DOHH2 (cell line): ENCODE data around the gene NKX1-2.

Experiments used
- H3F3A ChIP-seq: fragments of 200-600 bp; sonication (generic), shearing (Covaris generic); 2 replicates; pipeline ENCODE4 v1.6.0; 2016; ENCODE audit warnings: antibody characterized with exemption, mild to moderate bottlenecking; ENCODE audit not compliant: control insufficient read depth, insufficient read depth
- H3K27ac ChIP-seq: fragments of 200-600 bp; sonication (generic); 2 replicates; pipeline ENCODE4 v1.5.1; 2014; ENCODE audit warnings: low read depth, mild to moderate bottlenecking, low read length, moderate library complexity
- H3K27me3 ChIP-seq: fragments of 200-600 bp; sonication (generic); 2 replicates; pipeline ENCODE4 v1.6.1; 2014; ENCODE audit warnings: mild to moderate bottlenecking, low read length, mixed read lengths; ENCODE audit not compliant: control insufficient read depth
- H3K36me3 ChIP-seq: fragments of 200-600 bp; sonication (generic); 2 replicates; pipeline ENCODE4 v1.6.1; 2014; ENCODE audit warnings: mild to moderate bottlenecking, low read length, moderate library complexity, mixed read lengths; ENCODE audit not compliant: control insufficient read depth
- H3K4me1 ChIP-seq: fragments of 200-600 bp; sonication (generic); 2 replicates; pipeline ENCODE4 v1.6.1; 2014; ENCODE audit warnings: mild to moderate bottlenecking, low read length, mixed read lengths; ENCODE audit not compliant: control insufficient read depth
- H3K4me2 ChIP-seq: fragments of 200-600 bp; sonication (generic); 2 replicates; pipeline ENCODE4 v1.6.0; 2014; ENCODE audit warnings: mild to moderate bottlenecking, low read length, moderate library complexity
- H3K4me3 ChIP-seq: fragments of 200-600 bp; sonication (generic); 2 replicates; pipeline ENCODE4 v1.5.1; 2014; ENCODE audit warnings: mild to moderate bottlenecking, low read length, mixed read lengths
- H3K79me2 ChIP-seq: fragments of 200-600 bp; sonication (generic); 2 replicates; pipeline ENCODE4 v1.6.1; 2014; ENCODE audit warnings: mild to moderate bottlenecking, low read length, mixed read lengths; ENCODE audit not compliant: control insufficient read depth
- H3K9me2 ChIP-seq: fragments of 200-600 bp; sonication (generic); replicated peaks from 2 replicates; pipeline ENCODE4 v1.6.1; 2014; ENCODE audit warnings: mild to moderate bottlenecking, low read length, mixed read lengths; ENCODE audit not compliant: control insufficient read depth
- H3K9me3 ChIP-seq: fragments of 200-600 bp; sonication (generic); 2 replicates; pipeline ENCODE4 v1.6.1; 2014; ENCODE audit warnings: antibody characterized with exemption, low read length, mixed read lengths; ENCODE audit not compliant: control insufficient read depth, insufficient read depth
- H4K20me1 ChIP-seq: fragments of 200-600 bp; sonication (generic); 2 replicates; pipeline ENCODE4 v1.6.0; 2014; ENCODE audit warnings: low read depth, mild to moderate bottlenecking, antibody characterized with exemption, low read length, moderate library complexity; ENCODE audit not compliant: control insufficient read depth, insufficient read depth
- EZH2phosphoT487 ChIP-seq: fragments of 200-600 bp; sonication (generic); IDR thresholded peaks from 2 replicates; pipeline ENCODE4 v1.6.1; 2017; ENCODE audit warnings: borderline replicate concordance, mild to moderate bottlenecking, antibody characterized with exemption, low read length, moderate library complexity, mixed read lengths
- TF ChIP-seq, protein P1 (sequence below): fragments of 200-600 bp; sonication (generic); IDR thresholded peaks from one replicate; pipeline ENCODE4 v1.5.1; 2014; ENCODE audit warnings: antibody characterized with exemption, mild to moderate bottlenecking, low read depth, low read length; ENCODE audit not compliant: poor library complexity, severe bottlenecking

Gene NKX1-2

DNA sequence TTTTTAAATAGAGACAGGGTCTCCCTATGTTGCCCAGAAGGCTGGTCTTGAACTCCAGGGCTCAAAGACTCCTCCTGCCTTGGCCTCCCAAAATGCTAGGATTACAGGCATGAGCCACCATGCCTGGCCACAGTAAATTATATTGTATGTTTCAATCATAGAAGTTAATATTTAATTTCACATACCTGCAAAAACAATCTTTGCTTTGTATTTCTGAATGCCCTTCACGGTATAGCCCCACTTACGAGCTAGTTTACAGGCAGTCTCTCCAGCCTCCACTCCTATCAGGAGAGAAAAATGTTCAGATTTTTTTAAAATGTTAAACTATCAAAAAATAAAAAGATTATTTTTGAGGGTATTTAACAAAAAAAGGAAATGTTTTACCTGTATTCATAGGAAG is 41.5 kb downstream of the NKX1-2 start:
- Histone ChIP-seq H3K79me2 (peaks cover 4% of the 10 kb centered on the region; the same call in 1 of the 2 replicates), H3K27ac (no peak overlapping the region), H3K4me2 (no peak overlapping the region), H3F3A (no peaks in the 10 kb centered on the region), H3K9me2 (no peaks in the 10 kb centered on the region), H3K36me3 (peaks cover 18% of the 10 kb centered on the region), H3K4me3 (no peak overlapping the region), H4K20me1 (no peaks in the 10 kb centered on the region), H3K27me3 (no peaks in the 10 kb centered on the region), H3K4me1 (peaks cover 6% of the 10 kb centered on the region), H3K9me3 (no peaks in the 10 kb centered on the region)
- no peak for TF ChIP-seq EZH2phosphoT487
- TF ChIP-seq, protein P1, sequence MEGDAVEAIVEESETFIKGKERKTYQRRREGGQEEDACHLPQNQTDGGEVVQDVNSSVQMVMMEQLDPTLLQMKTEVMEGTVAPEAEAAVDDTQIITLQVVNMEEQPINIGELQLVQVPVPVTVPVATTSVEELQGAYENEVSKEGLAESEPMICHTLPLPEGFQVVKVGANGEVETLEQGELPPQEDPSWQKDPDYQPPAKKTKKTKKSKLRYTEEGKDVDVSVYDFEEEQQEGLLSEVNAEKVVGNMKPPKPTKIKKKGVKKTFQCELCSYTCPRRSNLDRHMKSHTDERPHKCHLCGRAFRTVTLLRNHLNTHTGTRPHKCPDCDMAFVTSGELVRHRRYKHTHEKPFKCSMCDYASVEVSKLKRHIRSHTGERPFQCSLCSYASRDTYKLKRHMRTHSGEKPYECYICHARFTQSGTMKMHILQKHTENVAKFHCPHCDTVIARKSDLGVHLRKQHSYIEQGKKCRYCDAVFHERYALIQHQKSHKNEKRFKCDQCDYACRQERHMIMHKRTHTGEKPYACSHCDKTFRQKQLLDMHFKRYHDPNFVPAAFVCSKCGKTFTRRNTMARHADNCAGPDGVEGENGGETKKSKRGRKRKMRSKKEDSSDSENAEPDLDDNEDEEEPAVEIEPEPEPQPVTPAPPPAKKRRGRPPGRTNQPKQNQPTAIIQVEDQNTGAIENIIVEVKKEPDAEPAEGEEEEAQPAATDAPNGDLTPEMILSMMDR, result no peak

DNA sequence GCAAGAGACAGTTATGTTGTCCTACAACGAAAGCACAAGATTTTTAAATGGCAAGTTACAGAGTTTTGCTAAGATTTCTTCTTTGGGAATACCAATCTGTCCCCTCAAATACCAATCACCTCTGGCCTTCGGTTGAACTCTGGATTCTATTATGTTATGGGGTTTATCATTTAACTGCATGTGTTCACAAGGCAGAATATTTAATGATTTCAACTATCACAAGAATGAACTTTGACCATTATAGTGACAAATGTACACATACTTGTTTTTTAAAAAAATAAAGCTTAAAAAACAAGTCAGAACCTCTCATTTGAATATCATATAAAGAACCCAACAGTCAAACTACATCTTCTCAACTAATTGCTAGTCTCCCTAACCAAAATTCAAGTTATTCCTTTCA is 42.4 kb downstream of the NKX1-2 start:
- no peaks in the 10 kb centered on the region for H3K9me2 ChIP-seq
- peaks cover 27% of the 10 kb centered on the region for H3K36me3 ChIP-seq
- no peak overlapping the region for H3K4me3 ChIP-seq
- no peaks in the 10 kb centered on the region; the same call in 1 of the 2 replicates for H3K79me2 ChIP-seq
- no peaks in the 10 kb centered on the region for H3K27me3 ChIP-seq
- H3K4me2 ChIP-seq, result no peak overlapping the region
- H4K20me1 ChIP-seq, result no peaks in the 10 kb centered on the region
- H3K9me3 ChIP-seq, result no peaks in the 10 kb centered on the region
- no peak overlapping the region for H3K27ac ChIP-seq
- H3K4me1 ChIP-seq, result peaks cover 10% of the 10 kb centered on the region
- no peak for TF ChIP-seq EZH2phosphoT487
- TF ChIP-seq, protein P1, result no peak
- no peaks in the 10 kb centered on the region for H3F3A ChIP-seq

DNA sequence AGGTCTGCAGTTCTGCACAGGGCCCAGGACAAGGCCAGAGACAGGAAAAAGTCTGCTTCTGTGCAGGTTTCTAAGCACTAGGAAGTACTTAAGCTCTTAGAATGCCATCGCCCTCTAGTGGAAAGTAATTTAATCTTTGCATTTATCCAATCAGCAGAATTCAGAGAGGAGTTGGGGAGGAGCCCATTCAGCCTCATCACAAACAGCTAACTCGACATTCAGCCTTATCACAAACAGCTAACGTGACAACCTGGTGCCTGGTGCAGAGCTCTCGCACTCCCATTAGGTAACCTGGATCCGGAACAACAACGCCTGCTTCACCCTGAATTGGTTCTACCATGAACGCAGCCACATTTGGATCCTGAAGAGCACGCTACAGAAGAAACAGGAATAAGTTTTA is 46.3 kb downstream of the NKX1-2 start:
- TF ChIP-seq EZH2phosphoT487, result no peak
- TF ChIP-seq, protein P1, result peak; percentile 72
- H3K27me3 ChIP-seq, result no peaks in the 10 kb centered on the region
- no peak overlapping the region for H3K27ac ChIP-seq
- peak overlapping the region; percentile 42; the same call in 1 of the 2 replicates for H3K4me2 ChIP-seq
- no peaks in the 10 kb centered on the region for H3K9me2 ChIP-seq
- peaks cover 10% of the 10 kb centered on the region for H3K4me1 ChIP-seq
- no peaks in the 10 kb centered on the region for H4K20me1 ChIP-seq
- H3K4me3 ChIP-seq, result no peak overlapping the region
- no peaks in the 10 kb centered on the region for H3K79me2 ChIP-seq
- H3K9me3 ChIP-seq, result no peaks in the 10 kb centered on the region
- no peaks in the 10 kb centered on the region for H3F3A ChIP-seq
- peaks cover 34% of the 10 kb centered on the region for H3K36me3 ChIP-seq
